ENCODE measurements around the gene IZUMO2.
"Not testable (repeated sequence)": the region's sequence is repeated elsewhere in the genome, so short reads cannot be mapped to it uniquely, and the experiment has no call there.

IZUMO2 gene

GRCh38 chr19:50135856-50136602, 27.1 kb downstream of the IZUMO2 start:
- DNase-seq (ENCODE audit: low spot score), result peak; percentile 19

- not testable (repeated sequence) for DNase-seq (ENCODE audit: low spot score)
Observed at GRCh38 chr19:50134777-50135719, 28.0 kb downstream of the IZUMO2 start.

- DNase-seq (ENCODE audit: low spot score), result not testable (repeated sequence)
Observed at GRCh38 chr19:50133518-50134492, 29.3 kb downstream of the IZUMO2 start.

GRCh38 chr19:50104012-50104411, 59.1 kb downstream of the IZUMO2 start:
- DNase-seq (ENCODE audit: low spot score), result not testable (repeated sequence)

- DNase-seq (ENCODE audit: low spot score), result not testable (repeated sequence)
Observed at GRCh38 chr19:50103405-50103804, 59.7 kb downstream of the IZUMO2 start.
